MCF 10A (cell line): ENCODE measurements around the gene GORASP1. TPM values are rescaled to one million over a fixed set of nuclear protein-coding genes. Genes with fewer than 3 reads are reported as not detected.

Experiments
- BruUV-seq: library from RNA; stranded (reverse); fragments of 400-500 nt; replicated peaks from 2 replicates; lab custom pipeline; 2021; lab: Mats Ljungman, UMichigan
- CTCF ChIA-PET: fragments of 300-600 bp; sonication (Branson Sonifier 250); formaldehyde crosslinking; extraction: SDS; loops from one replicate; lab custom pipeline; 2021; ENCODE audit warnings: antibody characterized with exemption, inconsistent platforms; lab: Yijun Ruan, JAX
- POLR2A ChIA-PET: fragments of 300-600, 350-650 bp; sonication (Branson Sonifier 250); formaldehyde crosslinking; extraction: SDS; loops from one replicate; lab custom pipeline; 2020; ENCODE audit warnings: antibody characterized with exemption, inconsistent platforms; lab: Yijun Ruan, JAX
- DNase-seq: peaks from one replicate; pipeline ENCODE4 v3.0.0-alpha.2; 2018; ENCODE audit not compliant: unreplicated experiment
- H3K27ac Mint-ChIP-seq: one replicate; pipeline ENCODE4 v1.8.0; 2022; ENCODE audit warnings: mild to moderate bottlenecking, low read depth, mixed read lengths; ENCODE audit not compliant: unreplicated experiment
- H3K27me3 Mint-ChIP-seq: one replicate; pipeline ENCODE4 v1.8.0; 2022; ENCODE audit warnings: mixed read lengths; ENCODE audit not compliant: insufficient read depth, unreplicated experiment
- H3K36me3 Mint-ChIP-seq: one replicate; pipeline ENCODE4 v1.8.0; 2022; ENCODE audit warnings: mild to moderate bottlenecking, moderate library complexity, mixed read lengths; ENCODE audit not compliant: insufficient read depth, unreplicated experiment
- H3K4me1 Mint-ChIP-seq: one replicate; pipeline ENCODE4 v1.8.0; 2022; ENCODE audit warnings: mixed read lengths; ENCODE audit not compliant: insufficient read depth, unreplicated experiment
- H3K4me3 Mint-ChIP-seq: one replicate; pipeline ENCODE4 v1.8.0; 2022; ENCODE audit warnings: mild to moderate bottlenecking, moderate library complexity, mixed read lengths; ENCODE audit not compliant: unreplicated experiment
- H3K9me3 Mint-ChIP-seq: one replicate; pipeline ENCODE4 v1.8.0; 2022; ENCODE audit warnings: mixed read lengths; ENCODE audit not compliant: unreplicated experiment
- intact Hi-C: fragments of 100-400 bp; cut with micrococcal nuclease; formaldehyde crosslinking; loops from 2 replicates; pipeline ENCODE4 v1.14.1; 2022
- total RNA-seq: library from RNA; stranded (reverse); gene quantifications from 2 replicates; pipeline ENCODE4 v1.2.3, GENCODE V29; 2022
- TF ChIP-seq, protein P1 (sequence below): fragments of 200-600 bp; IDR thresholded peaks from one replicate; pipeline ENCODE4 v1.8.0; 2022; ENCODE audit warnings: antibody characterized with exemption, mild to moderate bottlenecking; ENCODE audit not compliant: unreplicated experiment

GORASP1 gene
- total RNA-seq, 1 experiment from 2014 or later = 34.4 TPM

DNA sequence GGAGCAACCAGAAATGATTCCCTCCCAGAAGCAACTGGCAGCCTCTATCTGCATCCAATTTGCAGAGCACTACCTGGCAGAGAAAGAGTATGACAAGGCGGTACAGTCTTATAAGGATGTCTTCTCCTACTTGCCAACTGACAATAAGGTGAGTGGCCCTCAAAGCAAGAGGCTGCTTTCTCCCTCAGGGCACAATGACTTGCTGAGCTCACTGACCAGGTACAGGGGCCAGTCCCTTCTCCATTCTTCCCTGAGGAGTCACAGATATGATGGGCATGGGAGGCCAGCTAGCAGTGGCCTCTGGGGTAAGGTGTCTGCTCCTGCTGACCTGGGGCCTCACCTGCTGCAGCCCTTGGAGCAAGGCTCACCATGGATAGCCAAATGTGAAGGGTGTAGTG, 25.7 kb upstream of the GORASP1 start:
- H3K4me3 Mint-ChIP-seq = no peak overlapping the region
- no peaks in the 10 kb centered on the region for H3K27me3 Mint-ChIP-seq
- no peaks in the 10 kb centered on the region for H3K4me1 Mint-ChIP-seq
- no TSS peak for BruUV-seq
- no peaks in the 10 kb centered on the region for H3K9me3 Mint-ChIP-seq
- CTCF ChIA-PET = interaction anchor here (0.6 to 1.3 kb wide), 4 partner anchors 57 to 171 kb away, joined by 3 to 6 read pairs (median 4); no protein-coding TSS in a partner anchor
- TF ChIP-seq, protein P1, sequence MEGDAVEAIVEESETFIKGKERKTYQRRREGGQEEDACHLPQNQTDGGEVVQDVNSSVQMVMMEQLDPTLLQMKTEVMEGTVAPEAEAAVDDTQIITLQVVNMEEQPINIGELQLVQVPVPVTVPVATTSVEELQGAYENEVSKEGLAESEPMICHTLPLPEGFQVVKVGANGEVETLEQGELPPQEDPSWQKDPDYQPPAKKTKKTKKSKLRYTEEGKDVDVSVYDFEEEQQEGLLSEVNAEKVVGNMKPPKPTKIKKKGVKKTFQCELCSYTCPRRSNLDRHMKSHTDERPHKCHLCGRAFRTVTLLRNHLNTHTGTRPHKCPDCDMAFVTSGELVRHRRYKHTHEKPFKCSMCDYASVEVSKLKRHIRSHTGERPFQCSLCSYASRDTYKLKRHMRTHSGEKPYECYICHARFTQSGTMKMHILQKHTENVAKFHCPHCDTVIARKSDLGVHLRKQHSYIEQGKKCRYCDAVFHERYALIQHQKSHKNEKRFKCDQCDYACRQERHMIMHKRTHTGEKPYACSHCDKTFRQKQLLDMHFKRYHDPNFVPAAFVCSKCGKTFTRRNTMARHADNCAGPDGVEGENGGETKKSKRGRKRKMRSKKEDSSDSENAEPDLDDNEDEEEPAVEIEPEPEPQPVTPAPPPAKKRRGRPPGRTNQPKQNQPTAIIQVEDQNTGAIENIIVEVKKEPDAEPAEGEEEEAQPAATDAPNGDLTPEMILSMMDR = no peak
- no peaks in the 10 kb centered on the region for H3K36me3 Mint-ChIP-seq
- DNase-seq = no peak
- intact Hi-C loops = no loop called here
- no peak overlapping the region for H3K27ac Mint-ChIP-seq
- POLR2A ChIA-PET = interaction anchor here (1.4 kb wide), 1 partner anchor 9 kb away, joined by 3 read pairs; no protein-coding TSS in a partner anchor

DNA sequence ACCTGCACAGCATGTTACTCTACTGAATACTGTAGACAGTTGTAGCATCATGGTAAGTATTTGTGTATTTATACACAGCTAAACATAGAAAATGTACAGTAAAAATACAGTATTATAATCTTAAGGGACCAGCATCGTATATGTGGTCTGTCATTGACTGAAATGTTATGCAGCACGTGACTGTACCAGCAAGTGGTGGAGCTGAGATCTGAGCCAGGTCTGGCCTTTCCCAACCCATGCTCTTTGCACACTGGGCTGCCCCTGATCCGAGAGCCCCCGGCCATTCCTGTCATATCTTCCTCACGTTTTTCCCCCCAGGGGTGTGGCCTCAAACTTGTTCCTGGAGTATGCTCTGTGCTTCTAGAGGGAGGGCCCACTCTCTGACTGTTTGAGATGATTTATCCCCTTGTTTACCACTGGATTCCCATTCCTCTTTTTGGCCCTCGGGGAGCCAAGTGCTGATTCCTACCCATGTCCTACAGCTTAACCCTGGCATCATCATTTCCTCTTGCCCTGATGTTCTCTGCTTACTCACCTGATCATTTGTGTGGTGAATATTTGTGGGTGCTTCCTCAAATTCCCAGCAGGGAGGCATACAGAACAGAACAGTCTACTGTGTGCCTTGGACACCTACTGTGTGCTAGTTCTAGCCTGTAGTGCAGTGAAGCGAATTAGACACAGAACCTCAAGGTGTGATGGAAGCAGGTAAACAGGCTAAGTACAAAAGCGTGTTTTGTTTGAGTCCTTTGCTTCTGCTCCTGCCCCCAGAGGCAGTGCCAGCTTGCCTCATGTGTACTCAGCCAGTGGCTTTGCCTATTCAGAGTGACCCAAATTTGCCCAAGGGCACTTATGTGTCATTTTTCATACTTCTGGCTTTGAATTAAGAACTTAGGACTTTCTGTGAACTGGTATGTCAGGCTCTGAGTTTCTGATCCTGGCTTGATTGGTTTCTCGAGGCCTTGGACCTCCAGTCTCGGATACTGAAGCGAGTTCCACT, 25.0 kb upstream of the GORASP1 start:
- no peak for DNase-seq
- H3K27me3 Mint-ChIP-seq = no peaks in the 10 kb centered on the region
- no peak overlapping the region for H3K27ac Mint-ChIP-seq
- TF ChIP-seq, protein P1 = no peak
- ChIA-PET POLR2A (interaction anchor here (1.4 kb wide), 1 partner anchor 9 kb away, joined by 3 read pairs; no protein-coding TSS in a partner anchor), CTCF (interaction anchor here (0.6 to 9.5 kb wide), 4 partner anchors 58 to 172 kb away, joined by 3 to 187 read pairs (median 4); no protein-coding TSS in a partner anchor)
- intact Hi-C loops = no loop called here
- H3K4me3 Mint-ChIP-seq = no peak overlapping the region
- no peaks in the 10 kb centered on the region for H3K9me3 Mint-ChIP-seq
- BruUV-seq = no TSS peak
- H3K36me3 Mint-ChIP-seq = no peaks in the 10 kb centered on the region
- no peaks in the 10 kb centered on the region for H3K4me1 Mint-ChIP-seq

DNA sequence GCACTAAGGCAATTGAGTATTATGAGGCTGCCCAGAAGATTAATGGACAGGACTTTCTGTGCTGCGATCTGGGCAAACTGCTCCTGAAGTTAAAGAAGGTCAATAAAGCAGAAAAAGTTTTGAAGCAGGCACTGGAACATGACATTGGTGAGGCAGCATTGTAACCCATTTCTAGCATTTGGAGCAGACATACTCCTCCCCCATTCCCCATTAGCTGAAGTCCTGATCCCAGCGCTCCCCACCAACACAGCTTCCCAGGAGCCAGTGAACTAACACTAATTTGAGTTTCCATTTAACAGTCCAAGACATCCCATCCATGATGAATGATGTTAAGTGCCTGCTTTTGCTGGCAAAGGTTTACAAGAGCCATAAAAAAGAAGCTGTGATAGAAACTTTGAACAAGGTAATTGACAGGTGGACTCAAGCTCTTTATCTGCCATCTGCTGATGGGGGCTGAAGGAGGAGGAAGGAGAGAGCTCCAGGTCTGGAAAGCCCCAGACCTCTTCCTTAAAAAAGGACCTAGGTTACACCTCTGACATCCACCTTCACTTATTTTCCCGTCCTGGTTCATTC, 23.4 kb upstream of the GORASP1 start:
- ChIA-PET POLR2A (interaction anchor here (0.6 to 1.2 kb wide), 3 partner anchors 10 to 136 kb away, joined by 3 to 4 read pairs (median 4); partner anchors contain the start of genes GORASP1 and TTC21A), CTCF (interaction anchor here (0.9 to 9.5 kb wide), 3 partner anchors 26 to 159 kb away, joined by 3 to 187 read pairs (median 3); no protein-coding TSS in a partner anchor)
- H3K27ac Mint-ChIP-seq = no peak overlapping the region
- TF ChIP-seq, protein P1 = no peak
- H3K4me3 Mint-ChIP-seq = no peak overlapping the region
- no peaks in the 10 kb centered on the region for H3K27me3 Mint-ChIP-seq
- BruUV-seq = no TSS peak
- no peaks in the 10 kb centered on the region for H3K36me3 Mint-ChIP-seq
- peaks cover 9% of the 10 kb centered on the region for H3K4me1 Mint-ChIP-seq
- H3K9me3 Mint-ChIP-seq = no peaks in the 10 kb centered on the region
- intact Hi-C loops = no loop called here
- DNase-seq = no peak

GRCh38 chr3:39130026-39130425, 22.6 kb upstream of the GORASP1 start:
- Mint-ChIP-seq H3K4me1 (peaks cover 12% of the 10 kb centered on the region), H3K36me3 (no peaks in the 10 kb centered on the region), H3K9me3 (no peaks in the 10 kb centered on the region), H3K27ac (no peak overlapping the region), H3K27me3 (no peaks in the 10 kb centered on the region), H3K4me3 (no peak overlapping the region)
- ChIA-PET CTCF (interaction anchor here (0.7 to 9.5 kb wide), 4 partner anchors 11 to 159 kb away, joined by 3 to 187 read pairs (median 6); no protein-coding TSS in a partner anchor), POLR2A (interaction anchor here (1.2 kb wide), 1 partner anchor 11 kb away, joined by 4 read pairs; no protein-coding TSS in a partner anchor)
- intact Hi-C loops = no loop called here
- DNase-seq = no peak
- no TSS peak for BruUV-seq
- TF ChIP-seq, protein P1 = no peak
